PFSK-1 (cell line): ENCODE measurements around the gene MAPK14.

ENCODE experiments used
- POLR2AphosphoS5 ChIP-seq: IDR thresholded peaks from 2 replicates; pipeline ENCODE4 v1.6.1; 2012; ENCODE audit warnings: low read depth, mild to moderate bottlenecking, control low read depth, low read length, moderate library complexity
- REST ChIP-seq, 2 experiments: IDR thresholded peaks; 2 replicates each; pipeline versions ENCODE4 v1.6.1 to v1.8.0; 2011 to 2012; ENCODE audit warnings: low read depth in 2 of 2, low read length in 2 of 2, control low read depth in 1 of 2, inconsistent platforms in 1 of 2, mild to moderate bottlenecking in 1 of 2, moderate library complexity in 1 of 2; ENCODE audit not compliant: insufficient read depth in 1 of 2
- SIN3A ChIP-seq: IDR thresholded peaks from 2 replicates; pipeline ENCODE4 v1.6.1; 2012; ENCODE audit warnings: mild to moderate bottlenecking, low read length, moderate library complexity, borderline replicate concordance; ENCODE audit not compliant: insufficient read depth
- TAF1 ChIP-seq: IDR thresholded peaks from 2 replicates; pipeline ENCODE4 v1.6.1; 2012; ENCODE audit warnings: low read length, control low read depth, borderline replicate concordance; ENCODE audit not compliant: insufficient read depth

- TF ChIP-seq SIN3A: no peak
- TF ChIP-seq POLR2AphosphoS5: no peak
- no peak for TF ChIP-seq TAF1
- TF ChIP-seq REST (IDR thresholded peaks at IDR 0.05; ENCODE audit: insufficient read depth in 1 of 2, low read depth in 2 of 2, low read length in 2 of 2): no peak
Observed at GRCh38 chr6:36020154-36020553, 7.5 kb upstream of the MAPK14 start.
